Measurements from ENCODE around the gene RAB20.
"Not testable (repeated sequence)": the region's sequence is repeated elsewhere in the genome, so short reads cannot be mapped to it uniquely, and the experiment has no call there.

The RAB20 gene, protein sequence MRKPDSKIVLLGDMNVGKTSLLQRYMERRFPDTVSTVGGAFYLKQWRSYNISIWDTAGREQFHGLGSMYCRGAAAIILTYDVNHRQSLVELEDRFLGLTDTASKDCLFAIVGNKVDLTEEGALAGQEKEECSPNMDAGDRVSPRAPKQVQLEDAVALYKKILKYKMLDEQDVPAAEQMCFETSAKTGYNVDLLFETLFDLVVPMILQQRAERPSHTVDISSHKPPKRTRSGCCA

DNA sequence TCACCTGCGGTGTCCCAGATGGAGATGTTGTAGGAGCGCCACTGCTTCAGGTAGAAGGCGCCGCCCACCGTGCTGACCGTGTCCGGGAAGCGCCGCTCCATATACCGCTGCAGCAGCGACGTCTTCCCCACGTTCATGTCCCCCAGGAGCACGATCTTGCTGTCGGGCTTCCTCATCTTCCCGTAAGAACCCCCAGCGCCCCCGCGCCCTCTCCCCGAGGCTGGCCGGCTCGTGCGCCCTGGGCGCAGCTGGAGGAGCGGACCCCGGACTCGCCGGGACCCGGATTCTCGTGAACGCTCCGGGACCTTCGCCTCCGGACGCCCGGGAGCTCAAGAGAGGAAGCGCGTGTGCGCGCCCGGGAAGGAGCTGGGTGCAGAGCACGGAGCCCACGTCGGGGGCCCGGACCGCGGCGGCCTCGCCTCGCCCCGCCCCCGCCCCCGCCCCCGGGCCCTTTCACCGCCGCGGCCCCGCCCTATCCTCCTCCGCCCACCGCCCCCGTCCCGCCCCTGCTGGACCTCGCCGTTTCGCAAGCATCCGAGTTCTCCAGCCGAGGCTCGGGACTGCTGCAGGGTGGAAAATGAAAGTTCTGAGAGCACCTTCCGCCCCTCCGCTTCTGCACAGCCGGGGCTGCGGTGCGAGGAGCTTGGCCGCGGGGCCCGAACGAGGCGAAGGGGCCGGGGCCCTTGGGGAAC, at the start of gene RAB20:
RAB20 (minus strand) TSS at position 379 of the 692 bp plus-strand sequence; CDS start at position 176, 203 bp downstream.
- DNase-seq: peak; percentile 80

DNA sequence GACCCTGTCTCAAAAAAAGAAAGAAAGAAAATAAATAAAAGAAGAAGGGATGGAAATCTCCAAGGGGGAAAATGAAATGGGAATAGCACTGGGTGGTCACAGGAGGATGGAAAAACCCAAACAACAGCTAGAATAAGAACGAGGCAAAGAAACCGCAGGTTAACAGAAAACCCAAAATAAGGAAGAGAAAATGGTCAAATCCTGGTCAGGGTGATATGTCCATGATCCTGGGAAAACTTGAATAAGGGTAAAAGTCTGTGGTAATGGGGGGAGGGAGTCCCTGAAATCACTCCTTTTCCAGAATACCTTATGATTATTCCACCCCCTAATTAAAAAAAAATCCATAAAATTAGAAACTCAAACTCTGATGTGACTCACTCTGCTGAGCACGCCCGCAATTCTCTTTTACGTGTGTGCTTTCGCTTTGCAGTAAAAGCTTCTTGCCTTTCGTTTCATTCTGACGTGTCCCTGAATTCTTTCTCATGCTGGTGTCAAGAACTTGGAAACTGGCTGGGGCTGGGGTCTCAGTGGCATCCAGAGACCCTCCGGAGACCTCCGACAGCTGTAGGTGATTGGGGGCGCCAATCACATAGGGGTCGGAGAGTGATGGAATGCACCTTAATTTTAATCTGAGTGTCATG, 49.6 kb upstream of the RAB20 start:
- peak; percentile 37 for DNase-seq

GRCh38 chr13:110607675-110608224, 46.2 kb upstream of the RAB20 start:
- DNase-seq: no peak

DNA sequence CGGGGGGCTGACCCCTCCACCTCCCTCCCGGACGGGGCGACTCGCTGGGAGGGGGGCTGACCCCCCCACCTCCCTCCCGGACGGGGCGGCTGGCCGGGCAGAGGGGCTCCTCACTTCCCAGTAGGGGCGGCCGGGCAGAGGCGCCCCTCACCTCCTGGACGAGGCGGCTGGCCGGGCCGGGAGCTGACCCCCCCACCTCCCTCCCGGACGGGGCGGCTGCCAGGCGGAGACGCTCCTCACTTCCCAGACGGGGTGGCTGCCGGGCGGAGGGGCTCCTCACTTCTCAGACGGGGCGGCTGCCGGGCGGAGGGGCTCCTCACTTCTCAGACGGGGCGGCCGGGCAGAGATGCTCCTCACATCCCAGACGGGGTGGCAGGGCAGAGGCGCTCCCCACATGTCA, 44.8 kb upstream of the RAB20 start:
- DNase-seq: not testable (repeated sequence)

DNA sequence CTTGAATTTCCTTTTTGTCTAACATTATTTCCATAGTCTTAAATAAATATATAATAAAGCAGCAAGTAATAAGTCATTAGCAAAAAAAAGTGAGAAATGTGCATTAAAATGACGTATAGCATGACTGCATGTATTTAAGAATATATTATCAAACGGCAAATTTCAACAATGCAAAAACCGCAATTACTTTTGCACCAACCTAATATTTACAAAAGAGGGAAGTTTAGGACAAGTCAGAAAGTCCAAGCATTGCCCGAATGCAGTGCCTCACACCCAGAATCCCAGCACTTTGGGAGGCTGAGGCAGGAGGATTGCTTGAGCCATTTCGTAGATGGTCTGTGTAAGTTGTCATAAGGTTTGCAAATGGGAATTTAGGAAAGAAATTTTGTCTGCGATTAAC, 43.6 kb upstream of the RAB20 start:
- DNase-seq: no peak

- no peak for DNase-seq
Observed at GRCh38 chr13:110600980-110601379, 39.5 kb upstream of the RAB20 start.

DNA sequence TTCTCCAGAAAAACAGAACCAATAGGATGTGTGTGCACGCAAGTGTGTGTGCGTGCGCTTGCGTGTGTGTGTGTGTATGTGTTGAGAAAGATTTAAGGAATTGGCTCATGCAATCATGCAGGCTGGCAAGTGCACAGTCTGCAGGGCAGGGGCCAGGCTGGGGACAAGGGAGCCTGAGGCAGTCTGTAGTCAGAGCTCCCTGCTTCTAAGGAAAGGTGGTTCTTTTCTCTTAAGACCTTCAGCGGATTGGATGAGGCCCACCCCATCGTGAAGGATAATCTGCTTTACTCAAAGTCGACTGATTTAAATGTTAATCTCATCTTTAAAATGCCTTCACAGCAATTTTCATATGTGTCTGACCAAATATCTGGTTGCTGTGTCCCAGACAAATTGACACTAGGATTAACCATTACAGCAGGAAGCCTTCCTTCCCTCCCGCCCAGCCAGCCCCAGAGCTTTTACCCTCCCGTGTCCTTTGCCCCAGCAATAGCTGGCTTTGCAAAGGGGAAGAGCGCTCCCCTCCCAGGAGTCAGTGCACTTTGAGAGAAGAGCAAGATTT, 38.8 kb upstream of the RAB20 start:
- no peak for DNase-seq

GRCh38 chr13:110597041-110597689, 35.6 kb upstream of the RAB20 start:
- DNase-seq: no peak

DNA sequence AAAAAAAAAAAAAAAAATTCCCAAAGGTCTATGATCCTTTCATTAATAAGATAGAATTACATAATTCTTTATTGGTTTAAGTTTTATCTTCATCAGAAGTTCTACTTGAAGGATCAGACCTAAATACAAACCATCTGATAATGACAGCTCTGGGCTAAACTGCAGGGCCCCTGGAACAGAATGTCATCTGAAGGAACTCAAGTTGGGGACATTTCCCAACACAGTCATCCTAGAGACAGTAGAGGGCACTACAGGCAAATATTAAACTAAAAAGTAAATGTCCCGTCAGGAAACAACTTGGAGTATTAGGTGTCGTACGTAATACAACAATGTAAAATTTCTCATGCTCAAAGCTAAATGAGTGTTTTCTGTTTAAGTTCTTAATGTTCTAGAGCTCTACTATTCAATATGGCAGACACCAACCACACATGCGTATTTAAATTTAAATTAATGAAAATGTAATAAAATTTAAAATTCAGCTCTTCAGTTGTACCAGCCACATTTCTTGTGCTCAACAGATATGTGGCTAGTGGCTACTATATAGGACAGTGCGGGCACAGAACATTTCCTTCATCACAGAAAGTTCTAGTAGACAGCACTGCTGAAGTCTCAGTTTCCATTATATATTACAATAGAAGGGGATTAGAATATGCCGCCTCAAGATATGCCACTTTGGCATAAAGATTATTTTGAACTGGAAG, 32.1 kb upstream of the RAB20 start:
- DNase-seq: peak; percentile 66

DNA sequence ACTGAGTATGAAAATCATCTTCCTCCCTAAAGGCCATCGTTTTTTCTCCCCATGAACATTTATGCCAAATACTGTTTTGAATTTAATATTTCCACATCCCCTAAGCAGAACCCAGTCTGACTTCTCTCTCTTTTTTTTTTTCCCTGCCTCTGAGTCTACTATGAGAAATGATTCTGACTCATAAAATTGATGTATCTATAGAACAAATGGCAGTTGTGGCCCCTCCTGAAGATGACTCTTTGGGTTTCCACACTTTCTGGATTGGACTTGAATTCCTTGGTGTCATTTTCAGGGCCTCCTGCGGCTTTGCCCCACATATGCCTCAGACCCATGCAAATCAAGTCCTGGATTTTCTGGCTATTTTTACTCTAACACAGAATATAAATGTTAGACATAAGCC, 31.1 kb upstream of the RAB20 start:
- DNase-seq: peak; percentile 44

DNA sequence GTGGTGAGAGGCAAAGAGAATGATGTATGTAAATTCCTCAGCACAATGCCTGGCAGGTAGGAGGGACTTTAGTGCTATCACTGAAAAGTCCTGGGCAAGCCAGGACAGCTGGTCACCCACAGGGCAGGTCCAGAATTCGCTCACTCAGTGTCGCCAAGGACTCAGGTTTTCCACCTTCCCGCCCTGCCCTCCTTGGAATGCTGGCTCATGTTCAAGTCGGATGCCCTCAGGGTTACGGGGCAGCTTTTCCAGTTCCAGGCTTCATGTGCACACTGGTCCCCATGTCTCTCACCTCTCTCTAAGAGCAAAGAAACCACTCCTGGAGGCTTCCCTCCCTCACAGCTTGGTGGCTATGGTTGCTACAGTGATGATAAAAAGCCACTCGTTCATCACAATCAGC, 29.1 kb upstream of the RAB20 start:
- DNase-seq: no peak

DNA sequence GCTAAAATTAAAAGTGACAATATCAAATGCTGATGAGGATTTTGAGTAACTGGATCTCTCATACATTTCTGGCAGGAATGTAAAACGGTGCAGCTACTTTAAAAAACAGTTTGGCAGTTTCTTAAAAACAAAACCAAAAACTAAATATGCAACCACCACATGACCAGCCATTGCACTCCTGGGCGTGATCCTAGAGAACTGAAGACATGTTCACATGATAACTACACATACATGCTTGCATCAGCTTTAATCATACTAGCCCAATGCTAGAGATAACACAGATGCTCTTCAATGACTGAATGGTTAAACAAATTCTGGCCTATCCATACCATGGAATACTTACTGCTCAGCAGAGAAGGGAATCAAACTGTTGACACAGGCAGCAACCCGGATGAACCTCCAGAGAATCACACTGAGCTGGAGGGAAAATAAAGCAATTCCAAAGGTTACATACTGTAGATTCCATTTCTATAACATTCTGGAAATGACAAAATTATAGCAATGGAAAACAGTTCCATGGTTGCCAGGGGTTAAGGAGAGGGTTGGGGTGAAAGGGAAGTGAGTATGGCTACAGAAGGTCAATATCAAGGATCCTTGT, 28.4 kb upstream of the RAB20 start:
- DNase-seq: no peak

GRCh38 chr13:110583178-110583865, 21.8 kb upstream of the RAB20 start:
- no peak for DNase-seq

DNA sequence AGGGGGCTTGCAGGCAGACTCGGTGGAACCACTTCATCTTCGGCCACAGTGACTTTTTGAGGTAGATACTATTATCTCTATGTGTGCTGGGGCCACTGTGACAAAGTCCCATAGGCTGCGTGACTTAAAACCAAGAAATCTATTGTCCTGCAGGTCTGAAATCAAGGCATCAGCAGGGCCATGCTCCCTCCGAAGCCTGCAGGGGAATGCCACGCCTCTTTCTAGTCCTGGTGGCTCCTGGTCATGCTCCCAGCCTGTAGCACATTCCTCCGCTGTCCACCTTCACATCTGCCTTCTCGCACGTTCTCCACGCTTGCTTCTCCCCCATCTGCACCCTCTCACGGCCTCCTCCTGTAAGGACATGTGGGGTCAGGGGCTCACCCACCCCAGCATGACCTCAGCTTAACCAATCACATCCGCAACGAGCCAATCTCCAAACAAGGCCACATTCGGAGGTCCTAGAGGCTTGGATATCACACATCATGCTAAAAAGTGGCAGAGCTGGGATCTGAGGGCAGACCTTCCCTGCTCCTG, 21.0 kb upstream of the RAB20 start:
- no peak for DNase-seq

GRCh38 chr13:110581506-110582185, 20.1 kb upstream of the RAB20 start:
- DNase-seq: no peak

GRCh38 chr13:110580800-110581199, 19.3 kb upstream of the RAB20 start:
- no peak for DNase-seq

- DNase-seq: no peak
Observed at GRCh38 chr13:110578363-110578762, 16.8 kb upstream of the RAB20 start.

GRCh38 chr13:110576736-110577476, 15.4 kb upstream of the RAB20 start:
- no peak for DNase-seq

- no peak for DNase-seq
Observed at GRCh38 chr13:110576070-110576394, 14.5 kb upstream of the RAB20 start.
